Pancreas (tissue), 10 donors: Measurements from ENCODE around the gene CDH2. TPM values are rescaled to one million over a fixed set of nuclear protein-coding genes. Genes with fewer than 3 reads are reported as not detected.

ENCODE experiments used
- ATAC-seq, 4 donors: fragments of 200-7000 bp; cut with Tn5 transposase; one replicate each; pipeline versions ENCODE4 v1.8.0 to v1.9.1; 2020; ENCODE audit warnings: mild to moderate bottlenecking in 4 of 4, moderate library complexity in 4 of 4
- DNase-seq, 6 donors: peaks; one replicate each; pipeline ENCODE4 v3.0.0-alpha.2; 2020
- FAIRE-seq: peaks from 2 replicates; lab custom pipeline; 2012; peaks lifted over from hg19 to GRCh38; lab: Jason Lieb, UNC
- H3K27ac ChIP-seq, 4 donors: fragments of 200-600 bp; sonication (generic); 1 replicate in 3 of 4; 2 replicates in 1 of 4; pipeline versions ENCODE4 v1.5.0 to v1.8.0; 2020
- H3K27me3 ChIP-seq, 4 donors: fragments of 200-600 bp; one replicate each; pipeline ENCODE4 v1.8.0; 2021
- H3K36me3 ChIP-seq, 3 donors: fragments of 200-600 bp; sonication (generic) in 1 of 3; one replicate each; pipeline versions ENCODE4 v1.5.0 to v1.8.0; 2020 to 2021
- H3K4me1 ChIP-seq, 3 donors: fragments of 200-600 bp; one replicate each; pipeline ENCODE4 v1.8.0; 2021
- H3K4me3 ChIP-seq, 4 donors: fragments of 200-600 bp; sonication (generic) in 2 of 4; one replicate each; pipeline versions ENCODE4 v1.5.0 to v1.8.0; 2020 to 2021
- H3K9me3 ChIP-seq, 4 donors: fragments of 200-600 bp; one replicate each; pipeline ENCODE4 v1.8.0; 2021
- CTCF ChIP-seq, 4 donors: fragments of 200-600 bp; sonication (generic) in 3 of 4; IDR thresholded peaks; one replicate each; pipeline versions ENCODE4 v1.5.0 to v1.8.0; 2021; ENCODE audit warnings: antibody characterized with exemption in 4 of 4
- WGBS, 2 donors: extraction: QIAGEN DNeasy Blood & Tissue Kit; methylation state at CpG; one replicate each; pipeline ENCODE4 v1.1.7; 2013; 5-methylcytosine and 5-hydroxymethylcytosine counted together
- intact Hi-C, 3 donors: fragments of 100-400 bp; cut with DNase I; formaldehyde crosslinking; loops; one replicate each; pipeline versions ENCODE4 v1.11.1 to v1.14.2; 2022
- polyA plus RNA-seq, 2 donors: library from polyadenylated mRNA; stranded (reverse); fragments of 200-250 nt; gene quantifications; one replicate each; pipeline ENCODE4 v1.2.3, GENCODE V29; 2013
- total RNA-seq, 6 donors: library from RNA; stranded (reverse); fragmentation: NEBNext Ultra II Directional in 4 of 6; extraction: Animal tissue kit (Norgen Biotek cat#: 25700) in 4 of 6; gene quantifications; one replicate each; pipeline versions ENCODE4 v1.2.1 to v1.2.4, GENCODE V29; 2021 to 2023
- donor health status: healthy with polysubstance abuse.
- donor health status: DM: no; HTN: no; CAD: no; lungs with moderate emphysema.
- donor health status: DM: no; HTN: no; CAD: no.
- donor health status: control.
- donor health status: control.
- donor health status: Bipolar disorder and iron deficiency.
- donor health status: DM: yes; HTN: yes; CAD: no.
- donor health status: DM: no; HTN: no; CAD: no.
- donor health status: DM: no; HTN: no; CAD: no.
- donor health status: DM: yes; HTN: yes; CAD: no.

CDH2 gene
- total and polyA plus RNA-seq, 8 donors = 0.15 to 2.9 (median 0.93) TPM

GRCh38 chr18:28004606-28005005, 172.3 kb downstream of the CDH2 start:
- Histone ChIP-seq H3K4me3 (no peak overlapping the region), H3K36me3 (no peaks in the 10 kb centered on the region), H3K9me3 (no peaks in the 10 kb centered on the region), H3K27ac (no peak overlapping the region), H3K4me1 (no peaks in the 10 kb centered on the region), H3K27me3 (no peaks in the 10 kb centered on the region)
- intact Hi-C loops = no loop called here
- no peak for TF ChIP-seq CTCF (IDR thresholded peaks at IDR 0.05)
- FAIRE-seq = no peak
- 68 to 84% methylated on average over 1 of the region's 1 CpG for WGBS, 2 donors
- DNase-seq = no peak
- no peak for ATAC-seq

- Histone ChIP-seq H3K9me3 (no peaks in the 10 kb centered on the region), H3K27ac (no peak overlapping the region), H3K4me1 (no peaks in the 10 kb centered on the region), H3K36me3 (no peaks in the 10 kb centered on the region), H3K4me3 (no peak overlapping the region), H3K27me3 (no peaks in the 10 kb centered on the region)
- WGBS, 2 donors = 73 to 79% methylated on average over 5 of the region's 5 CpGs
- FAIRE-seq (no peak), DNase-seq (no peak), ATAC-seq (no peak)
- intact Hi-C loops = no loop called here
- TF ChIP-seq CTCF (IDR thresholded peaks at IDR 0.05) = no peak
Measured at GRCh38 chr18:28003451-28003850, 173.5 kb downstream of the CDH2 start.

GRCh38 chr18:28002841-28003240, 174.1 kb downstream of the CDH2 start:
- Histone ChIP-seq H3K9me3 (no peaks in the 10 kb centered on the region), H3K4me1 (no peaks in the 10 kb centered on the region), H3K27ac (no peak overlapping the region), H3K4me3 (no peak overlapping the region), H3K27me3 (no peaks in the 10 kb centered on the region), H3K36me3 (no peaks in the 10 kb centered on the region)
- no peak for DNase-seq
- TF ChIP-seq CTCF (IDR thresholded peaks at IDR 0.05) = no peak
- FAIRE-seq = no peak
- intact Hi-C loops = no loop called here
- WGBS, 2 donors = 55 to 62% methylated on average over 5 of the region's 5 CpGs
- no peak for ATAC-seq

GRCh38 chr18:27996801-27997272, 180.1 kb downstream of the CDH2 start:
- no peak for TF ChIP-seq CTCF (IDR thresholded peaks at IDR 0.05)
- H3K36me3 ChIP-seq = no peaks in the 10 kb centered on the region
- H3K9me3 ChIP-seq = no peaks in the 10 kb centered on the region
- H3K4me1 ChIP-seq = no peaks in the 10 kb centered on the region
- no peaks in the 10 kb centered on the region for H3K27me3 ChIP-seq
- ATAC-seq = no peak
- H3K27ac ChIP-seq = no peak overlapping the region
- intact Hi-C loops = no loop called here
- no peak for FAIRE-seq
- 75 to 81% methylated on average over 3 of the region's 3 CpGs for WGBS, 2 donors
- no peak for DNase-seq
- no peak overlapping the region for H3K4me3 ChIP-seq

- H3K27ac ChIP-seq = no peak overlapping the region
- DNase-seq (no peak), ATAC-seq (no peak), FAIRE-seq (no peak)
- no peaks in the 10 kb centered on the region for H3K27me3 ChIP-seq
- WGBS, 2 donors = 72 to 81% methylated on average over 6 of the region's 6 CpGs
- no peak overlapping the region for H3K4me3 ChIP-seq
- TF ChIP-seq CTCF (IDR thresholded peaks at IDR 0.05) = no peak
- no peaks in the 10 kb centered on the region for H3K36me3 ChIP-seq
- H3K9me3 ChIP-seq = no peaks in the 10 kb centered on the region
- intact Hi-C loops = no loop called here
- no peaks in the 10 kb centered on the region for H3K4me1 ChIP-seq
Measured at GRCh38 chr18:27995770-27996502, 181.0 kb downstream of the CDH2 start.
